HepG2 (cell line): ENCODE measurements around the gene POLR2F. TPM values are rescaled to one million over a fixed set of nuclear protein-coding genes. Genes with fewer than 3 reads are reported as not detected.

ENCODE experiments used
- ATAC-seq: fragments of 200-7000 bp; cut with Tn5 transposase; 3 replicates; pipeline ENCODE4 v1.9.1; 2020; ENCODE audit warnings: mild to moderate bottlenecking, moderate library complexity
- BruUV-seq: library from RNA; stranded (reverse); fragments of 400-500 nt; replicated peaks from 2 replicates; lab custom pipeline; 2021; lab: Mats Ljungman, UMichigan
- CTCF ChIA-PET: fragments of 300-600 bp; formaldehyde crosslinking; extraction: SDS; loops from one replicate; lab custom pipeline; 2021; ENCODE audit warnings: low total read pairs, inconsistent platforms, low intra/inter-chr PET ratio; lab: Yijun Ruan, JAX
- POLR2A ChIA-PET: fragments of 350-600 bp; sonication (Branson Sonifier 250); formaldehyde crosslinking; loops from one replicate; lab custom pipeline; 2020; ENCODE audit warnings: antibody characterized with exemption, inconsistent platforms; lab: Yijun Ruan, JAX
- DNase-seq: peaks from one replicate; pipeline ENCODE4 v3.0.0-alpha.2; 2015; ENCODE audit warnings: low spot score
- FAIRE-seq: peaks from 3 replicates; lab custom pipeline; 2011; peaks lifted over from hg19 to GRCh38; lab: Jason Lieb, UNC
- H2AFZ ChIP-seq: one replicate; pipeline ENCODE4 v1.6.1; 2011; ENCODE audit warnings: low read length, inconsistent platforms
- H3K27ac ChIP-seq: fragments of 300-600 bp; 3 replicates; pipeline ENCODE4 v1.8.0; 2011; ENCODE audit warnings: mixed run types, mild to moderate bottlenecking, mixed read lengths, low read length, inconsistent platforms; ENCODE audit not compliant: insufficient read depth; ENCODE audit errors: extremely low read length
- H3K27me3 ChIP-seq, 2 experiments: fragments of 200-600 bp in 1 of 2; 2 replicates in 1 of 2; 3 replicates in 1 of 2; pipeline versions ENCODE4 v1.6.0 to v1.8.0; 2011; ENCODE audit warnings: low read length in 2 of 2, mild to moderate bottlenecking in 2 of 2, moderate library complexity in 2 of 2, inconsistent platforms in 1 of 2; ENCODE audit not compliant: insufficient read depth in 2 of 2, control insufficient read depth in 1 of 2
- H3K36me3 ChIP-seq, 2 experiments: fragments of 200-600 bp in 1 of 2; replicated peaks in 1 of 2; 2 replicates in 1 of 2; 3 replicates in 1 of 2; pipeline versions ENCODE4 v1.5.1 to v1.8.0; 2011; ENCODE audit warnings: low read length in 2 of 2, inconsistent platforms in 1 of 2; ENCODE audit not compliant: insufficient read depth in 2 of 2, control insufficient read depth in 1 of 2
- H3K4me1 ChIP-seq: 2 replicates; pipeline ENCODE4 v1.5.1; 2012; ENCODE audit warnings: low read length, inconsistent platforms; ENCODE audit not compliant: insufficient read depth
- H3K4me2 ChIP-seq: 2 replicates; pipeline ENCODE4 v1.6.0; 2011; ENCODE audit warnings: low read depth, low read length, inconsistent platforms
- H3K4me3 ChIP-seq, 3 experiments: fragments of 200-600 bp in 1 of 3; sonication (generic), shearing (Covaris generic) in 1 of 3; replicated peaks in 1 of 3; 2 replicates each; pipeline ENCODE4 v1.5.1; 2011 to 2016; ENCODE audit warnings: low read length in 3 of 3, inconsistent platforms in 2 of 3, low read depth in 2 of 3, mild to moderate bottlenecking in 2 of 3, control low read depth in 1 of 3, mixed read lengths in 1 of 3; ENCODE audit not compliant: insufficient read depth in 1 of 3
- H3K79me2 ChIP-seq: one replicate; pipeline ENCODE4 v1.6.1; 2011; ENCODE audit warnings: low read length, inconsistent platforms; ENCODE audit not compliant: insufficient read depth
- H3K9ac ChIP-seq: 2 replicates; pipeline ENCODE4 v1.6.0; 2011; ENCODE audit warnings: mild to moderate bottlenecking, low read depth, low read length, inconsistent platforms; ENCODE audit not compliant: insufficient read depth
- H3K9me3 ChIP-seq: 2 replicates; pipeline ENCODE4 v1.5.1; 2012; ENCODE audit warnings: mild to moderate bottlenecking, low read length
- H4K20me1 ChIP-seq: 2 replicates; pipeline ENCODE4 v1.6.0; 2011; ENCODE audit warnings: inconsistent platforms, mild to moderate bottlenecking, low read length, moderate library complexity; ENCODE audit not compliant: insufficient read depth
- AGO2 ChIP-seq: fragments of 200-400 bp; formaldehyde crosslinking; optimal IDR thresholded peaks from 2 replicates; pipeline ENCODE3; 2017; ENCODE audit warnings: mild to moderate bottlenecking, low read depth, low read length, moderate library complexity
- EP300 ChIP-seq, 3 experiments: sonication (generic) in 1 of 3; formaldehyde crosslinking in 1 of 3; IDR thresholded peaks; 2 replicates each; pipeline versions ENCODE4 v1.5.1 to v1.6.1; 2011 to 2020; ENCODE audit warnings: low read depth in 2 of 3, low read length in 2 of 3, borderline replicate concordance in 1 of 3, improper control_type of control experiment in 1 of 3, mild to moderate bottlenecking in 1 of 3, missing genetic modification reagents in 1 of 3, moderate library complexity in 1 of 3
- GTF2F1 ChIP-seq: fragments of 150-350 bp; IDR thresholded peaks from 2 replicates; pipeline ENCODE4 v1.6.1; 2014; ENCODE audit warnings: low read length
- HMGA1 ChIP-seq: sonication (generic); formaldehyde crosslinking; conservative IDR thresholded peaks from 2 replicates; pipeline ENCODE4 v1.4.0; 2020; ENCODE audit warnings: missing genetic modification reagents
- KAT7 ChIP-seq: IDR thresholded peaks from 2 replicates; pipeline ENCODE4 v1.6.1; 2018; ENCODE audit warnings: borderline replicate concordance, missing compliant biosample characterization
- NBN ChIP-seq: fragments of 450-650 bp; conservative IDR thresholded peaks from 2 replicates; pipeline ENCODE4 v1.6.1; 2017
- PAXIP1 ChIP-seq: sonication (generic); formaldehyde crosslinking; conservative IDR thresholded peaks from 2 replicates; pipeline ENCODE4 v1.4.0; 2020; ENCODE audit warnings: mild to moderate bottlenecking, missing genetic modification reagents, moderate library complexity
- SOX6 ChIP-seq, 2 experiments: fragments of 450-650 bp in 1 of 2; sonication (generic) in 1 of 2; formaldehyde crosslinking in 1 of 2; IDR thresholded peaks; 2 replicates each; pipeline versions ENCODE4 v1.4.0 to v1.6.1; 2017 to 2020; ENCODE audit warnings: antibody characterized with exemption in 1 of 2, mild to moderate bottlenecking in 1 of 2, missing genetic modification reagents in 1 of 2
- ZBTB33 ChIP-seq: sonication (generic); formaldehyde crosslinking; IDR thresholded peaks from 2 replicates; pipeline ENCODE4 v1.4.0; 2020; ENCODE audit warnings: missing genetic modification reagents
- ZKSCAN8 ChIP-seq: IDR thresholded peaks from 2 replicates; pipeline ENCODE4 v1.6.1; 2016; ENCODE audit warnings: borderline replicate concordance, missing genetic modification reagents, missing compliant biosample characterization
- ZNF275 ChIP-seq: sonication (generic); formaldehyde crosslinking; IDR thresholded peaks from 2 replicates; pipeline ENCODE4 v1.8.0; 2022; ENCODE audit warnings: missing genetic modification reagents, mild to moderate bottlenecking, inconsistent platforms, borderline replicate concordance
- ZNF292 ChIP-seq: sonication (generic); formaldehyde crosslinking; IDR thresholded peaks from 2 replicates; pipeline ENCODE4 v1.8.1; 2022; ENCODE audit warnings: mild to moderate bottlenecking, low read depth, missing genetic modification reagents, borderline replicate concordance
- ZNF382 ChIP-seq: sonication (generic); formaldehyde crosslinking; IDR thresholded peaks from 2 replicates; pipeline ENCODE4 v1.5.0; 2020; ENCODE audit warnings: missing genetic modification reagents, mild to moderate bottlenecking, borderline replicate concordance
- ZNF674 ChIP-seq: sonication (generic); formaldehyde crosslinking; IDR thresholded peaks from 2 replicates; pipeline ENCODE4 v1.5.0; 2020; ENCODE audit warnings: low read depth, mild to moderate bottlenecking, missing genetic modification reagents
- ZNF878 ChIP-seq: sonication (generic); formaldehyde crosslinking; IDR thresholded peaks from 2 replicates; pipeline ENCODE4 v1.8.1; 2023; ENCODE audit warnings: mild to moderate bottlenecking, missing genetic modification reagents, moderate library complexity
- WGBS: methylation state at CpG from one replicate; pipeline ENCODE4 v1.1.6; 2017; ENCODE audit warnings: low lambda C conversion rate; 5-methylcytosine and 5-hydroxymethylcytosine counted together
- in situ Hi-C: cut with HindIII; loops from 2 replicates; pipeline ENCODE4 v1.10.0; 2017; ENCODE audit warnings: low pct_unique_long_range_greater_than_20kb; ENCODE audit not compliant: extremely low pct_ligation_motif_present
- intact Hi-C: fragments of 100-400 bp; cut with micrococcal nuclease; formaldehyde crosslinking; loops from one replicate; pipeline ENCODE4 v1.10.0; 2022; ENCODE audit not compliant: unreplicated experiment
- polyA plus RNA-seq, 8 experiments: library from polyadenylated mRNA; depleted of rRNA in 3 of 8; stranded (reverse) in 7 of 8; unstranded in 1 of 8; fragments of >200 nt; fragmentation: Illumina TruSeq in 4 of 8; extraction: Trizol in 4 of 8; gene quantifications; 2 replicates each; pipeline versions ENCODE4 v1.2.1 to v1.2.3, GENCODE V29; 2011 to 2016; ENCODE audit warnings: low read depth in 4 of 8, missing spikeins in 1 of 8, mixed read lengths in 1 of 8; ENCODE audit not compliant: insufficient read depth in 1 of 8
- total RNA-seq, 5 experiments: library from RNA; depleted of rRNA; stranded (reverse); fragments of >200 nt; fragmentation: Illumina TruSeq; extraction: Trizol; gene quantifications; 2 replicates each; pipeline ENCODE4 v1.2.3, GENCODE V29; 2016; ENCODE audit warnings: low read depth in 1 of 5

Gene POLR2F
- total and polyA plus RNA-seq, 2 of the 13 experiments (the other 11 are each of a cell fraction or from before 2014, with no cell fraction given) = 135 to 158 TPM

GRCh38 chr22:37910890-37911672 lies 42.4 kb upstream of the POLR2F start (continued):
- TF ChIP-seq ZBTB33 (CRISPR knock-in tag) (peak; percentile 76), ZNF275 (CRISPR knock-in tag) (no peak), GTF2F1 (no peak), KAT7 (no peak), AGO2 (peak; percentile 61), ZNF674 (CRISPR knock-in tag) (no peak)

- Histone ChIP-seq H3K36me3 (peaks cover 5 to 14% of the 10 kb centered on the region in 2 experiments; a peak in 4 of 5 replicates), H3K27me3 (no peaks in the 10 kb centered on the region), H3K9me3 (no peaks in the 10 kb centered on the region), H3K27ac (no peak overlapping the region), H2AFZ (no peak overlapping the region), H3K9ac (no peak overlapping the region), H3K79me2 (peaks cover 8% of the 10 kb centered on the region), H3K4me3 (no peak overlapping the region), H3K4me2 (no peak overlapping the region), H4K20me1 (no peaks in the 10 kb centered on the region), H3K4me1 (peaks cover 12% of the 10 kb centered on the region)
- CTCF ChIA-PET = no interaction called here
- WGBS = 93% methylated on average over 8 of the region's 8 CpGs
- TF ChIP-seq SOX6 (IDR thresholded peaks at IDR 0.05) (no peak), SOX6 (CRISPR knock-in tag; IDR thresholded peaks at IDR 0.05) (no peak), ZKSCAN8 (CRISPR knock-in tag) (no peak), NBN (no peak), HMGA1 (CRISPR knock-in tag) (no peak), ZNF878 (CRISPR knock-in tag) (no peak), ZNF292 (CRISPR knock-in tag) (no peak), ZNF382 (CRISPR knock-in tag) (no peak), PAXIP1 (CRISPR knock-in tag) (no peak), EP300 (IDR thresholded peaks at IDR 0.05; ENCODE audit: low read depth in 2 of 2, low read length in 2 of 2) (no peak), EP300 (CRISPR knock-in tag; IDR thresholded peaks at IDR 0.05; ENCODE audit: borderline replicate concordance) (no peak)
- no peak for ATAC-seq
- DNase-seq = no peak
- FAIRE-seq = no peak
- no TSS peak for BruUV-seq
- in situ Hi-C loops = no loop called here
- POLR2A ChIA-PET = interaction anchor here (2.5 kb wide), 1 partner anchor 13 kb away, joined by 7 read pairs; no protein-coding TSS in a partner anchor
- intact Hi-C loops = no loop called here
These were observed 41.8 kb upstream of the POLR2F start for GRCh38 chr22:37911697-37912096.
